Psoas muscle (tissue), 8 donors: Measurements from ENCODE around the gene TRIM3. TPM values are rescaled to one million over a fixed set of nuclear protein-coding genes. Genes with fewer than 3 reads are reported as not detected.
A peak's percentile ranks its signal among the peaks of the same experiment; 100 is the strongest.

Source experiments
- ATAC-seq, 4 donors: fragments of 200-7000 bp; cut with Tn5 transposase; one replicate each; pipeline ENCODE4 v1.9.1; 2020; ENCODE audit warnings: moderate library complexity in 3 of 4, mild to moderate bottlenecking in 2 of 4
- DNase-seq, 2 donors: peaks; one replicate each; pipeline ENCODE4 v3.0.0-alpha.2; 2020
- H3K27ac ChIP-seq: fragments of 200-600 bp; one replicate; pipeline ENCODE4 v1.8.0; 2022
- H3K27me3 ChIP-seq, 3 donors: fragments of 200-600 bp in 1 of 3; one replicate each; pipeline versions ENCODE4 v1.6.1 to v1.8.0; 2013 to 2022; ENCODE audit warnings: low read length in 2 of 3, mild to moderate bottlenecking in 2 of 3, moderate library complexity in 1 of 3; ENCODE audit not compliant: insufficient read depth in 3 of 3
- H3K36me3 ChIP-seq, 2 donors: fragments of 200-600 bp in 1 of 2; one replicate each; pipeline versions ENCODE4 v1.6.1 to v1.8.0; 2013 to 2022; ENCODE audit warnings: low read depth in 1 of 2, mild to moderate bottlenecking in 1 of 2, moderate library complexity in 1 of 2; ENCODE audit not compliant: insufficient read depth in 1 of 2
- H3K4me1 ChIP-seq: fragments of 200-600 bp; one replicate; pipeline ENCODE4 v1.8.0; 2022
- H3K4me3 ChIP-seq: fragments of 200-600 bp; one replicate; pipeline ENCODE4 v1.8.0; 2022; ENCODE audit warnings: mild to moderate bottlenecking
- H3K9me3 ChIP-seq: fragments of 200-600 bp; one replicate; pipeline ENCODE4 v1.8.0; 2022
- WGBS, 3 donors: extraction: QIAGEN DNeasy Blood & Tissue Kit; methylation state at CpG; one replicate each; pipeline versions ENCODE4 v1.1.6 to v1.1.7; 2013; 5-methylcytosine and 5-hydroxymethylcytosine counted together
- intact Hi-C, 2 donors: fragments of 100-400 bp; cut with DNase I; formaldehyde crosslinking; loops; one replicate each; pipeline versions ENCODE4 v1.11.0 to v1.14.2; 2022
- polyA plus RNA-seq, 3 donors: library from polyadenylated mRNA; stranded (reverse); fragments of 200-250 nt; gene quantifications; one replicate each; pipeline ENCODE4 v1.2.3, GENCODE V29; 2013
- total RNA-seq, 4 donors: library from RNA; stranded (reverse); fragmentation: NEBNext Ultra II Directional in 2 of 4; extraction: Animal tissue kit (Norgen Biotek cat#: 25700) in 2 of 4; gene quantifications; one replicate each; pipeline versions ENCODE4 v1.2.1 to v1.2.4, GENCODE V29; 2021 to 2023
- TF ChIP-seq, protein P1 (sequence below): fragments of 200-600 bp; IDR thresholded peaks from one replicate; pipeline ENCODE4 v1.8.0; 2022; ENCODE audit warnings: antibody characterized with exemption
- donor health status: healthy with polysubstance abuse.
- donor health status: DM: no; HTN: no; CAD: no; lungs with moderate emphysema.
- donor health status: Bipolar disorder and iron deficiency.
- donor health status: healthy.
- donor health status: DM: yes; HTN: yes; CAD: no.
- donor health status: DM: no; HTN: no; CAD: no.
- donor health status: DM: no; HTN: no; CAD: no.
- donor health status: DM: yes; HTN: yes; CAD: no.

TRIM3 gene
- total and polyA plus RNA-seq, 7 donors, result 9.6 to 15.3 (median 12.5) TPM

DNA sequence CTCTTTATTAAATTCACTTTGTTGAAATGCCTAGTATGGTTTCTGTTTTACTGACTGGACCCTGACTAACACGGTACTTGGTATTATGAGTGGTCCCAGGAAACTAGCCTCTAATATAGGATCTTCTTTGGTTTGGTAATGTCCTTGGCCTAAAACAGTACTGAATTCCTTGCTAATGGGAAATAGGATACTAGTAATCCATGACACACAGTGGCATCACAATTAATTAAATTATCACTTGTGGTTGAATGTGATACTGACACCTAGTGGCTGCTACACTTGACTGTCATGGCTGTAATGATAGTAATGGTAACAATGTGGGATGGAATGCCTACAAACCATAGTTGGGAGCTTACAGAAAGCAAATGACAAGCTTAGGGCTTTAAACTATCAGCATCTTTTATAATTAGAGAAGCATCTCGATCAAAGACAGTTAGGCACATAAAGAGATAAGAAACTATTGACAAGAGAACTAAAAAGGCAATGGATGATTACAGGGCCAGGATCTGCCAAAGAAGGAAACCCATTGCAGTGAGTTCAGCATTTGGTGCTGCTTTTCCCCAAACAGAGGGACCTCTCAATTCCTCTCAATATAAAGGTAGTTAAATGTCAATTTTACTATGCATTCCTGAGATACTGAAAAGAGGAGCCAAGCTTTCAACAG is 32.0 kb upstream of the TRIM3 start:
- TF ChIP-seq, protein P1, sequence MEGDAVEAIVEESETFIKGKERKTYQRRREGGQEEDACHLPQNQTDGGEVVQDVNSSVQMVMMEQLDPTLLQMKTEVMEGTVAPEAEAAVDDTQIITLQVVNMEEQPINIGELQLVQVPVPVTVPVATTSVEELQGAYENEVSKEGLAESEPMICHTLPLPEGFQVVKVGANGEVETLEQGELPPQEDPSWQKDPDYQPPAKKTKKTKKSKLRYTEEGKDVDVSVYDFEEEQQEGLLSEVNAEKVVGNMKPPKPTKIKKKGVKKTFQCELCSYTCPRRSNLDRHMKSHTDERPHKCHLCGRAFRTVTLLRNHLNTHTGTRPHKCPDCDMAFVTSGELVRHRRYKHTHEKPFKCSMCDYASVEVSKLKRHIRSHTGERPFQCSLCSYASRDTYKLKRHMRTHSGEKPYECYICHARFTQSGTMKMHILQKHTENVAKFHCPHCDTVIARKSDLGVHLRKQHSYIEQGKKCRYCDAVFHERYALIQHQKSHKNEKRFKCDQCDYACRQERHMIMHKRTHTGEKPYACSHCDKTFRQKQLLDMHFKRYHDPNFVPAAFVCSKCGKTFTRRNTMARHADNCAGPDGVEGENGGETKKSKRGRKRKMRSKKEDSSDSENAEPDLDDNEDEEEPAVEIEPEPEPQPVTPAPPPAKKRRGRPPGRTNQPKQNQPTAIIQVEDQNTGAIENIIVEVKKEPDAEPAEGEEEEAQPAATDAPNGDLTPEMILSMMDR, result peak; percentile 73
- H3K27me3 ChIP-seq, result no peaks in the 10 kb centered on the region
- H3K27ac ChIP-seq, result no peak overlapping the region
- no peaks in the 10 kb centered on the region for H3K9me3 ChIP-seq
- H3K4me1 ChIP-seq, result no peaks in the 10 kb centered on the region
- intact Hi-C loops, result loop anchor here in 1 of 2 donors (1.0 to 2.0 kb wide), 2 partner anchors 65 to 127 kb away; partner anchors contain the start of gene HPX
- peak; percentile 49 to 76 (median 72) for ATAC-seq
- no peak for DNase-seq
- H3K4me3 ChIP-seq, result no peak overlapping the region
- WGBS, 3 donors, result 58 to 67% (median 66%) methylated on average over 2 of the region's 2 CpGs
- H3K36me3 ChIP-seq, result peaks cover 0 to 52% of the 10 kb centered on the region in 2 donors

GRCh38 chr11:6504166-6504565 is 30.4 kb upstream of the TRIM3 start:
- peaks cover 0 to 44% of the 10 kb centered on the region in 2 donors for H3K36me3 ChIP-seq
- WGBS, 3 donors, result 84 to 94% (median 85%) methylated on average over 3 of the region's 3 CpGs
- intact Hi-C loops, result loop anchor here in 1 of 2 donors (5.0 kb wide), 1 partner anchor 122 kb away; no protein-coding TSS in a partner anchor

DNA sequence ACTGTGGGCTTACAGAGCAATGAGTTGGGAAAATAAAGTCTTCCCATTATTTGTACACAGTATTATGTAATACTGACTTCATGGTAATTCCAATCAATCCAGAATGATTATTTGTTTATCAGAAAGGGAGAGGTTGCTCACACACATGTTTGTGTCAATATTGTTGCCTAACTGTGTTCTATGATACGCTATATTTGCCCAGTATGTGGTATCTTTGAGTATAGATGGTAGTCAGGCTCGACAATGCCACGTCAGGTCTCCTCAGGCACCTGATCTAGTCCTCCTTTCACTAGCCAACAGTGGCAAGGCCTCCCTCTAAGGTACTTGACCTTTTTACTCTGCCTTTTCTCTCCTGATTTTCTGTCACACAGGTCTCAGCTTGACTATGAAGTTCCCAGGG is 28.6 kb upstream of the TRIM3 start:
- Histone ChIP-seq H3K27ac (no peak overlapping the region), H3K4me1 (no peaks in the 10 kb centered on the region), H3K4me3 (no peak overlapping the region), H3K27me3 (no peaks in the 10 kb centered on the region), H3K9me3 (no peaks in the 10 kb centered on the region), H3K36me3 (peaks cover 0 to 46% of the 10 kb centered on the region in 2 donors)
- DNase-seq (no peak), ATAC-seq (no peak)
- WGBS, 3 donors, result 93 to 99% (median 95%) methylated on average over 3 of the region's 3 CpGs
- TF ChIP-seq, protein P1, result no peak
- intact Hi-C loops, result loop anchor here (1.0 to 5.0 kb wide), 2 partner anchors 14 to 120 kb away; no protein-coding TSS in a partner anchor

More at GRCh38 chr11:6504166-6504565, 30.4 kb upstream of the TRIM3 start:
- TF ChIP-seq, protein P1, result no peak
- no peak overlapping the region for H3K27ac ChIP-seq
- H3K4me3 ChIP-seq, result no peak overlapping the region
- DNase-seq (no peak), ATAC-seq (peak in 1 of 4 donors; percentile 19)
- H3K27me3 ChIP-seq, result no peaks in the 10 kb centered on the region
- no peaks in the 10 kb centered on the region for H3K9me3 ChIP-seq
- no peaks in the 10 kb centered on the region for H3K4me1 ChIP-seq

- no peak for DNase-seq
- 95 to 96% (median 96%) methylated on average over 5 of the region's 5 CpGs for WGBS, 3 donors
- no peak for ATAC-seq
- Histone ChIP-seq H3K4me1 (no peaks in the 10 kb centered on the region), H3K27ac (no peak overlapping the region), H3K4me3 (no peak overlapping the region), H3K27me3 (no peaks in the 10 kb centered on the region), H3K36me3 (peaks cover 0 to 46% of the 10 kb centered on the region in 2 donors), H3K9me3 (no peaks in the 10 kb centered on the region)
- intact Hi-C loops, result no loop called here
- TF ChIP-seq, protein P1, result no peak
These were observed 24.8 kb upstream of the TRIM3 start for GRCh38 chr11:6498544-6498943.
